ENCODE data around the gene RBMS3. TPM values are rescaled to one million over a fixed set of nuclear protein-coding genes. Genes with fewer than 3 reads are reported as not detected.

Gene RBMS3
- total RNA-seq, 1 experiment from 2014 or later: 0.42 TPM

GRCh38 chr3:29683018-29683993 lies 402.4 kb downstream of the RBMS3 start:
- Histone ChIP-seq H3K4me2 (ENCODE audit: low read length) (no peak overlapping the region), H3K9me3 (ENCODE audit: control insufficient read depth in 1 of 2, insufficient read depth in 1 of 2, low read depth in 1 of 2, low read length in 2 of 2) (no peaks in the 10 kb centered on the region), H3K27me3 (ENCODE audit: insufficient read depth, low read length) (no peaks in the 10 kb centered on the region), H4K20me1 (ENCODE audit: insufficient read depth) (no peaks in the 10 kb centered on the region), H3K9me2 (ENCODE audit: insufficient read depth) (no peaks in the 10 kb centered on the region), H3K79me2 (ENCODE audit: insufficient read depth, low read length) (no peaks in the 10 kb centered on the region), H3K4me3 (replicated peaks in 1 of 2; ENCODE audit: low read depth in 1 of 2, low read length in 2 of 2) (no peak overlapping the region), H3K4me1 (ENCODE audit: control insufficient read depth in 1 of 2, insufficient read depth in 2 of 2, low read length in 2 of 2) (peaks cover 0 to 7% of the 10 kb centered on the region in 2 experiments; a peak in 2 of 4 replicates), H3K9ac (ENCODE audit: low read length) (no peak overlapping the region), H2AFZ (ENCODE audit: low read depth, low read length, poor library complexity, severe bottlenecking) (peak overlapping the region; percentile 84), H3K36me3 (ENCODE audit: control insufficient read depth in 1 of 2, insufficient read depth in 2 of 2, low read length in 2 of 2) (no peaks in the 10 kb centered on the region), H3K27ac (ENCODE audit: low read depth, low read length) (no peak overlapping the region)
- DNase-seq (ENCODE audit: low read depth, low spot score) (no peak), ATAC-seq (no peak)
- TF ChIP-seq TCF7L2 (IDR thresholded peaks at IDR 0.05; ENCODE audit: borderline replicate concordance, extremely low read depth, insufficient read depth, insufficient read length) (no peak), EZH2 (IDR thresholded peaks at IDR 0.05) (no peak), MAX (IDR thresholded peaks at IDR 0.05) (no peak), SIN3A (IDR thresholded peaks at IDR 0.05; ENCODE audit: low read depth) (no peak), SP1 (IDR thresholded peaks at IDR 0.05; ENCODE audit: low read depth) (no peak), EGR1 (IDR thresholded peaks at IDR 0.05; ENCODE audit: low read depth) (no peak), CBX3 (IDR thresholded peaks at IDR 0.05; ENCODE audit: low read depth) (no peak), POLR2A (IDR thresholded peaks at IDR 0.05; ENCODE audit: borderline replicate concordance, extremely low read depth, insufficient read depth, insufficient read length) (no peak), ZNF274 (IDR thresholded peaks at IDR 0.05; ENCODE audit: low read depth, low read length) (no peak), REST (IDR thresholded peaks at IDR 0.05; ENCODE audit: low read depth) (no peak), ZBTB33 (IDR thresholded peaks at IDR 0.05; ENCODE audit: extremely low read depth, insufficient replicate concordance, low read length) (no peak), YY1 (IDR thresholded peaks at IDR 0.05; ENCODE audit: extremely low read depth, insufficient replicate concordance, low read depth, low read length) (no peak), FOSL1 (IDR thresholded peaks at IDR 0.05; ENCODE audit: low read depth) (no peak), ZFX (IDR thresholded peaks at IDR 0.05) (no peak), RAD21 (IDR thresholded peaks at IDR 0.05; ENCODE audit: low read depth) (no peak), SRF (IDR thresholded peaks at IDR 0.05; ENCODE audit: low read depth) (no peak), CEBPB (IDR thresholded peaks at IDR 0.05; ENCODE audit: low read depth) (no peak), CTCF (IDR thresholded peaks at IDR 0.05 in 2 of 3, conservative IDR thresholded peaks at IDR 0.05 in 1 of 3; ENCODE audit: borderline replicate concordance in 1 of 3, insufficient read depth in 1 of 3, low read depth in 2 of 3, low read length in 2 of 3) (no peak), ELF1 (IDR thresholded peaks at IDR 0.05; ENCODE audit: borderline replicate concordance, low read depth) (no peak)
- CTCF ChIA-PET: no interaction called here
- POLR2A ChIA-PET: no interaction called here
- RAD21 ChIA-PET (ENCODE audit: low non-redundant PET in 1 of 2, low total read pairs in 2 of 2, uncharacterized antibody in 2 of 2, unreplicated experiment in 2 of 2): no interaction called here
- no TSS peak for BruUV-seq (replicated peaks)
- intact Hi-C loops (cut with micrococcal nuclease): no loop called here

Measured in HCT116 (cell line).